GM19452 (cell line): Measurements from ENCODE around the gene MBOAT1.

Experiments used
- ATAC-seq: cut with Tn5 transposase; IDR thresholded peaks from one replicate; pipeline ENCODE4 v1.9.1; 2021; ENCODE audit not compliant: unreplicated experiment

MBOAT1 gene

DNA sequence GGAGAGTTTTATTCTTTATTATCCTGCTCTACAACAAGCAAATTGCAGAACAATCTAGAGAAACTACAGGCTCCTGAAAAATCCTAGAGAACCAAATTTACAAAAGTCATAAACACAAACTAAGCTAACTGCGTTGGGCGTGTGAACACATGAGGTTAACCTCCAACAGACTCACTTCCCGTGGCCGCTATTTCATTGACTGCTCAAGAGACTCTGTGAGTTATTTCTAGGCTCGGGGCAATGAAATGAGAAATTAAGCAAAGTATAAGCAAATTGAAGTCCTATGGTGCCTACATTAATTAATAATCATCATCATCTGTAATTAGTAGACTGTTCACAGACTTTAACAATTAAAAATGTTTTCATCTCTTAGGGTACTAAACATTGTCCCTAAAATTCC, 100.0 kb downstream of the MBOAT1 start:
- no peak for ATAC-seq

DNA sequence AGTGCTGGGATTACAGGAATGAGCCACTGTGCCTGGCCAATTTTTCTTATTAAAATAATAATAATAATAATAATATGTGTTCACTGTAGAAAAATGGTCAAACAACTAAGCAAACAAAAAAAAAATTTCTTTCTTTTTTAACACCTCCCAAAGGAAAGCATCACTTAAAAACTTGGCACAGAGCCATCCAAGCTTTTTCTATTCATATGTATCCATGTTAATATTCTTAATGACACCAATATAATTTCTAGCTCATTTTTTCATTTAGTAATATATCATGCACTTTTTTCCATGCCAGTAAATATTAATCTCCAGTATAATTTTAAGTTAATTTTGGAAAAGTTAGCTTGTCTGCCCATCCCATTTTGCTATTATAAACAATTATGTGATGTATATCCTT, 101.8 kb downstream of the MBOAT1 start:
- ATAC-seq = no peak

DNA sequence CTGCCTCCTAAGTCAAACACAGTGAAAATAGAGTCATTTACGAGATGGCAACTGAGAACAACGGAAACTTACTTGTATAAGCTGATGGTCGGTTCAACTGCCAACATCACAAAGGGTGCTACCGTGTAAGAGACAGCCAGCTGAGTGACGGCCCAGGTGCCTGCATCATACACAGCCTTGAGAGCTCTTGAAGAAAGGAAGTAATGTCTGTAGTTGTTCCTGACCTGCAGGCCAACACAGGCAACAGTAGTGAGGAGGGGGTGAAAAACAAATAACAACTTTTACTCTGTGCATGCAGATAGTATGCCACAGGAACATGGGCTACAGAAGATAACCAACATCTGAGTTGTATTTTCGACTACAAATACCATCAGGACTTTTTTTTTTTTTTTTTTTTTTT, 102.7 kb downstream of the MBOAT1 start:
- ATAC-seq = no peak

DNA sequence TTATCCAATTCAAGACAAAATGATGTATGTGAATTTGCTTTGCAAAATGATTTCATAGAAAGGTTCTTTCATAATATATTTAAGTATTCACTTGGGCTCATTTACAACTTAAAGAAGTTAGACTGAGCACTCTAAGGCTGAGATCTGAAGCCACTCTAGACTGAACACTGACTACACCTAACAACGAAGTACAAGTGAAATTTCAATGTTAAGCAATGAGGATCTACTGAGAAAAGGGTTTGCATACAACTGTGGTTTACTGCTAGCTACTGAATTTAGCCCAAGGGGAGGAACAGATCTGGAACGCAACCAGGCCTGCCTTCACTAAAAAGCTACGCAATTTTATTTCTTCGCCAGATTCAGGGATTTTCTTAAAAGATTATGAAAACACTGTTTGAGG, 106.4 kb downstream of the MBOAT1 start:
- no peak for ATAC-seq

DNA sequence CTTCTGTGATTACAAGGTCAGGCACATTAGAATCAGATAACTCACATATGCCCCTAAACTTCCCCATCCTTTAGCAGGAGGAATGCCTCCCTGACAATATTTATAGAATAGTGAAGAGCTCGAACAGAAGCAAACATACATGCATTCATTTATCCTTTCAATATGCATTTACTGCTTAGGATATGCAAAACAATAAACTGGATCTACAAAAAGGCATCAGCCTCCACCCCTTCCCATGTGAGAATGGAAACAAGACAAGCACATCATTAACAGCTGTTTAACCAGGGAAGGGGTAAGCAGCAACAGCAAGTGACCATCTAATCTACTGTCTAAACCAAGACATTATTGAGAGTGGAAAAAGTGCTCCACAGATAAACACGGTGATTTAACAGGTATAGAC, 107.6 kb downstream of the MBOAT1 start:
- no peak for ATAC-seq

DNA sequence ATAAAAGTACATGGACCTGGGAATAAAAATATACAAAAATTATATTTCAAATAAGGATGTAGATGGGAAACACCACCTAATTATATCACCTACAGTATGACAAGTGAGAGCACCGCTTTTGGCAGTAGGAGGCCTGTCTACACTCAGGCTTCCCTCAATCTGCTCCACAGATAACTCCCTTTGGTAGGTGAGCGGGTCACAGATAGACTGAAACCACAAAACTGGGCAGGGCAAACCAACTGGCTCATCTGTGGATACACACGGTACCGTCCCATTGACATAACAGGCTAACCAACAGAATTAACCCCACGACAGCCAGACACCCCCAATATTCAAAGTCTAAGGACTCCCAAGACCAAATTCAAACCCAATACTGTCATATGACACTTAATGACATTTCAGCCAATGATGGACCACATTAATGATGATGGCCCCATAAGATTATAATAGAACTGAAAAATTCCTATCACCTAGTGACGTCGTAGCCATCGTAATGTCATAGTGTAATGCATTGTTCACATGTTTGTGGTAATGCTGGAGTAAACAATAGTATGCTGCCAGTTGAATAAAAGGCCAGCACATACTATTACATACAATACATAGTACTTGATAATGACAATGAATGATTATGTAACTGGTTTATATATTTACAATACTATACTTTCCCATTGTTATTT, 109.7 kb downstream of the MBOAT1 start:
- ATAC-seq = no peak

DNA sequence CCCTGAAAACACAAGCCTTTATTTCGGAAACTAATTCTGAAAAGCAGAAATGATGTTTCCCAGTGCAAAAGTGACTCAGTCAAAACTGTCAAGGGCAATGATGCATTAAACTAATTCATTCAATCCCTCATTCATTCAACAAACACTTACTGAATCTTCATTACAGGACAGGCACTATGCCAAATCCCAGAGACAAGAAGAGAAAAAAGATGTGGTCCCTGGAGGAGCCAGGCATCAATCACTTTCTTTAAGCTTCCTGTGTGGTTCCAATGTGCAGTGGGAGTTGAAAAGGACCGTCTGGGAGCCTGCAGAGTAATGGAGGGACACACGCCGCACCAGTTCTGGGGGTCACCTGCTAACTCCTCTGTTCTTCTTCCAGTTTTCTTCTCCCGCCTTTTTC, 113.1 kb downstream of the MBOAT1 start:
- no peak for ATAC-seq

DNA sequence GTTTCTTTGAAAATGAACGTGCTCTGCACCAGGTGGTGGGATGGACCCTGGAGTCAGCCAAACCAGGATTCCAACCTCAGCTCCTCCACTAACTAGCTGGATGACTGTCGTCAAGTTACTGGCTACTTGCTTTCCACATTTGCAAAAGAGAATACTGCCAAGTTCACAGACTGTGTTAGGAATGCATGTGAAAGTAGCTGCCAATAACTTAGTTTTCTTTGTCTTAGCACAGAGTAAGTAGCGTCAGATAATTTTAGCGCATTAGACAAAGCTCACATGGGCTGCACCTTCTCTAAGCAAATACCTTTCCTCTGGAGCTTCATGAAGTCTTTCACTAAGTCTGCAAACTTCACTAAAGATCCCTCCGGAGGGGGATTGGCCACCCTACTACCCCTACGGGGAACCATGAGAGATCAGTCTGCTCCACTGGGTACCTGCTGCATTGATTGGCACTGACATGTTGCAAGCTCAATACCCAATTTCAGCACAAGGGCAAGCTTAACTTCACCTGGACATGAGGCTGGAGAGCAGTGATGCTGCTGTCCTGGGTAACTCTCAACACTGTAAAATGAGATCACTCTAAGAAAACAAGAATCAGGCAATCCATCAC, 113.9 kb downstream of the MBOAT1 start:
- ATAC-seq = no peak

DNA sequence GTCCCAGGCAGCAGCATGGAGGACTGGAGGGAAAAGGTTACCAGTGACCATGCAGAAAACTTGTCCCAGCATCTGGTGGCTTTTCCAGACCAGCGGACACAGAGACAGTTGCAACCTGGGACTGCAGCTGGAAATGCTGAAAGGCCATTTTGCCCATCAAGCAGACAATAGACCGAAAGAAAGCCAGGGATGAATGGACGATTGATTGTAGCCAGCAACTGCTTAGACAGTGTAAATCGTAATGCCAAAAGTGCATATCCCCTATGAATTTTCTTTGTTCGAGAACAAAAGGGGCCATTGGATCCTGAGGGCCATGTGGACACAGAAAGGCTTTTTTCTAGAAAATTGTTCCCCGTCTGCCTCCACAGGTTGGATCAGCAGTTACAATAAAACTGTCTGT, 115.7 kb downstream of the MBOAT1 start:
- no peak for ATAC-seq

DNA sequence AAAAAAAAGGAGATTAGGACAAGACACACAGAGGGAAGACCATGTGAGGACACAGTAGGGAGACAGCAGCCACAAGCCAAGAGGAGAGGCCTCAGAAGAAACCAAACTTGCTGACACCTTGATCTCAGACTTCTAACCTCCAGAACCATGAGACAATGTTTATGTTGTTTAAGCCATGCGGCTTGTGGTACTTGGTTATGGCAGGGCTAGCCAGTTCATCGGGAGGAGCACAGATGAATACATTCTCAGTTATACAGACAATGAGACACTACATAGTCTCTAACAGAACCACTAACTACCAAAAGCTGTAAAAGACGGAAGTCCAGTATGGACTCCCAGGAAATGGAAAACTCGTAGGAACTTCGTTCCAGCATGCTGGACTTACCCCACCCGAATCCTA, 116.8 kb downstream of the MBOAT1 start:
- ATAC-seq = no peak

DNA sequence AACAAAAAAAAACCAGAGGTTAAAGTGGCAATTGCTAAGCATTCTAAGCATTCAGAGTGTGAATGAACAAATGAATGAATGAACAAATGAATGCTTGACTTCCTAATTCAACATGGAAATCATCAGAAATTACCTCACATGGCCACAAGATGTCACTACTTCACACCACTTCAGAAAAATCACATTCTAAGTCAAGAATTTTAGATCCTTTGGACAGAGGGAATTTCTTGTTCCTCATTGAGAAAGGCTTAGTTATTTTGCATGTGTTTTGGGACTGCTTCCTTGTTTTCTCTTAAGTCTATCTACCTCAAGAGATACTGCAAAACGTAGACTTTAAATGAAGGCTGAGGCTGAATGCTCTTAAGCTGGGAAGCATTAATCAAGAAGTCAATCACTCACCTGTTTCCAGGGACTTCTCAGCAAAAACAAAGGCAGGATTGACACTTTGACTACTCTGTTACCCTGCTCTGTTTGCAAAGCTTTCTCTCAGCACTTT, 120.2 kb downstream of the MBOAT1 start:
- ATAC-seq = no peak

DNA sequence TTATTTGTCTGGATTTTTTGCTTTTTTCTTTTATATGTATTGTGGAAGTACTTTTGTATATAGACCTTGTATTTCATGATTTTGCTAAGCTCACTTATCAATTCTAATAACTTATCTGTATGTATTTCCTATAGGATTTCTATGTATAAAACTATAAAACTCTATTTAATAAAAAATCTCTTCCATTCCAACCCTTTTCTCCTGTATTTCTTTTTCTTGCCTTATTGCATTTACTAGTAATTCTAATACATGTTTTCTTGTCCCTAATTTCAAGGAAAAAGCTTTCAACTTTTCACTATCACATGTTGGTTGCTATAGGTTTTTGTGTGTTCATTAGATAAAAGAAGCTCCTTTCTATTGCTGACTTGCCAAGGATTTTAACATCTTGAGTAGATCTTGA, 125.3 kb downstream of the MBOAT1 start:
- ATAC-seq = no peak

DNA sequence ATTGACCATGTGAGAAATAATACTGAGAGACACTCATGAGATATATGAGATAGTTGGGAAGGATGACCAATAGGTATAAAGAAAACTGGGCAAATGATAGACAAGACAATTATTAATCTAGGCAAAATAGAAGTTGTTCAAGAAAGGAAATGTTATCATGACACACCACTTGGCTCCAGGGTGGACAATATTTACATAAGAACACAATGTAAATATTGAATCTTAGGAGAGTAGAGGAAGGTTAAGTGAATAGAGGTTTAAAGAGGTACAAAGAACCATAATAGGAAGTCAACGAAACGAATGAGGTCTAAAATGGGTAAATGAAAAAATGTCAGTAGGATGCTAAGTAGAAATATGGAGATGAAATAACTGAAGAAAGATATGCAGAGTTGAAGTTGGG, 126.5 kb downstream of the MBOAT1 start:
- ATAC-seq = no peak

DNA sequence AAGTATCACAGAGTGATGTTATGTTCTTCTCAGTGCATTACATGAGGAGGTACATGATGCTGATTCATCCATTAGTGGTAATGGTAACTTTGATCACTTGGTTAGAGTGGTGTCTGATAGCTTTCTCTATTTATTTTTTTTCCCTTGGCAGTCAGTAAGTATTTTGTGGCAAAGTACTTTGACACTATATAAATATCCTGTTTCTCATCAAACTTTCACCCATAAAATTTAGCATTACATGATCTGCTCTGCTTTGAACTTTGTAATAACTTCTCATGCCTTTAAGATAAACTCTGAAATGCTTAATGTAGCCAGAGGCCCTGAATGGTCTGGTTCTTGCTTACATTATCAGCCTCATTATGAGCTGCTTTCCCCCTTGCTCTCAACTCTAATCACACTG, 127.9 kb downstream of the MBOAT1 start:
- no peak for ATAC-seq

DNA sequence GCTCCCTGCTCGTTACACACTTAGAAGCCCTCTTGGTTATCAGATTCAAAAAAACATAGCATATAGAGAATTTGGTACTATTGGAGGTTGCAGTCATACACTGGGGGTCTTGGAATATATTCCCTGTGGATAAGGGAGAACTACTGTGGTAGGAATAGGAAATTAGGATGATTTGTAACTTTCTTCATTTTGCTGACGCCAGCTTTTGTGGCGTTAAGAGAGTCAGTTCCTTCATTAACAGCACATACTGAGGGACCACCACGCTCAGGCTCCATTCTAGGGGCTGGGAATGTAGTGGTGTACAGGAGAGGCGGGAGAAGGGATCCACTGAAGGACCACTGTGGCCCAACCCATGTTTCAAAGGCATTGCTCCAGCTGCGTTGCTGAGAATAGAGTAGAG, 140.3 kb downstream of the MBOAT1 start:
- no peak for ATAC-seq

DNA sequence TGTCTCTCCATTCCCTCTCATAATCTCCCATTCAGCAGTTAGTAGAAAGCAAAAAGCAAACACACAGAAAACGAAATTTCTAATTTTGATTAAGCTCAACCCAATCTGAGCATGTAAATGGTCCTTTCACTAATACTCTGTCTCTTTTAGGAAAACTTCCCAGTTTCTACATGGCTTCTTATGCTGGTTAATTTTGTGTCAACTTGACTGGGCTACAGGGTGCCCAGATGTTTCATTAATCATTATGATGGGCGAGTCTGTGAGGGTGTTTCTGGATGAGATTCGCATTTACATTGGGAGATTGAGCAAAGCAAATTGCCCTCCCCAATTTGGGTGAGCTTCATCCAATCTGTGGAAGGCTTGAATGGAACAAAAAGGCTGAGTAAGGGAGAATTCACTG, 142.2 kb downstream of the MBOAT1 start:
- no peak for ATAC-seq

DNA sequence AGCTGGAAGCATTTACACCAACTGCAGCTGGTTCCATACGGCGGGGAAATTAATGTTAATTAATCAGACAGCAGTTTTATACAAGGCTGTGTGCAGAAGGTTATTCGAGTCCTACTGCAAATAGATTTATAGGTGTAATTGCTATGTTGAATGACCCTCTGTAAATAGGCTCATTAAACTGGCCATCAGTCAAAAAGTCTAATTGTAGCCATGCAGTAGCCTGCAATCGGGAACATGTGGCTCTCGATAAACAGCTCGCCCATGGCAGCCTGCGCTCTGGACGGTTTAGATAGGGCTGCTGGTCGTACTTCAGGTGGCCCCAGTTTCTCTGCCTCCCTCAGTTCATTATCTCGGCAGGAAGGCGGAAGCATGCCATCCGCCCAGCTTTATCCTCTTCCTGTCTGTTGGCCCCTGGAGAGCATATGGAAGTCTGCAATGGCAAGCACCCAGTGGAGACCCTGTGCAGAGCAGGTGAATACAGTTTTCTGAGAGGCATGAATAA, 143.2 kb downstream of the MBOAT1 start:
- no peak for ATAC-seq

DNA sequence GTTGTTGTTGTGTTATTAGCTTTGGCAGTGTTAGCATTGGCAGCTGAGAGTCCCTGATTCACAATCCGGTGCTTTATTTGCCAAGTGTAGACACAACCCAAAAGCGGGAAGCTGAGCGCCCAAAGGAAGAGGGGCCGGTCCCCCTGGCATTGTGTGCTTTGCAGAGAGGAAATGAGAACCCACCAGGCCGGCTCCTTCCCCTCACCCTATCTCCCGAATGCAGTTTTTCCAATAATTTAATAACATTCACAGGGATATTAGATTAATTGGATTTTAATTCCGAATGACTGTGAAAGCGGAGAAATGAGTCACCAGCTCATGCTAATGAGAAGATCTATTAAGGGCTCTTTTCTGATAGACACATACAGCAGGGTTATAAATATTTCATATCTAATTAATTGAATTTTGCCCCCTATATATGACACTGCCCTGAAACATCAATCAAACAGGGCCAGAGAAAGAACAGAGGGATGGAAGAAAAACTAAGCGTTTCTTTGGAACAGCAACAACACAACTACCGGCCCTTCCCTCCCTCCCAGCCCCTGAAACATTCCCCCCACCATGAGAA, 143.8 kb downstream of the MBOAT1 start:
- no peak for ATAC-seq

DNA sequence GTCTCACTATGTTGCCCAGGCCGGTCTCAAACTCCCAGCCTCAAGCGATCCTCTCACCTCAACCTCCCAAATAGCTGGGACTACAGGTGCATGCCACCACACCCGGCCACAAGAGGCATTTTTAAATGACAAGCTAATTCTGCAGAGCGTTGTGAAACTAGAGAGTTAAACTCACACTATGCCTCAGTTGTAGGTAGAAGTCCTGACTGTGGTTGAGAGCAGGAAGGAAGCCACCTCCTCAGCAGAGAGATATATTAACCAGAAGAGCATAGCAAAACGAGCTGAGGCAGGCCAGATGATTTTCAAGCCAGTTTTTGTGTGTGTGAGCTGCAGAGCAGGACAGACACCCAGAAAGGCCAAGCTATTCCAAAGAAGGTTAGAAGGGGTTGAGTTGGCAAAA, 150.3 kb downstream of the MBOAT1 start:
- peak; percentile 69 for ATAC-seq

DNA sequence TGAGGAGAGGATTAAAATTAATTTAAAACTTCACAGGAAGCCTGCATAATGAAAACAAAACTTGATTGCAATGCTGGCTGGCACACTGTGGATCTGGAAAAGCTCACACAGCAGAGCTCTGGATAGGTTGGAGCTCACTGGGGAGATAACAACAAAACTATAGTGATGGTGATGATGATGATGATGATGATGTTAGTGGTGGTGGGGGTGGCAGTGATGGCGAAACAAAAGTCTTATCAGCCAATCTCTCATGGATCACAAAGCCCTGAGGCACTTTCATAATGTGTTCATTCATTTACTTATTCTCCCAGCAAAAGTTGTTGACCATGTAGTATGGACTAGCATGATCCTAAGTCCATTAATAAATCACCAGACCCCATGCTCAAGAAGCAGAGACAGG, 152.0 kb downstream of the MBOAT1 start:
- no peak for ATAC-seq

DNA sequence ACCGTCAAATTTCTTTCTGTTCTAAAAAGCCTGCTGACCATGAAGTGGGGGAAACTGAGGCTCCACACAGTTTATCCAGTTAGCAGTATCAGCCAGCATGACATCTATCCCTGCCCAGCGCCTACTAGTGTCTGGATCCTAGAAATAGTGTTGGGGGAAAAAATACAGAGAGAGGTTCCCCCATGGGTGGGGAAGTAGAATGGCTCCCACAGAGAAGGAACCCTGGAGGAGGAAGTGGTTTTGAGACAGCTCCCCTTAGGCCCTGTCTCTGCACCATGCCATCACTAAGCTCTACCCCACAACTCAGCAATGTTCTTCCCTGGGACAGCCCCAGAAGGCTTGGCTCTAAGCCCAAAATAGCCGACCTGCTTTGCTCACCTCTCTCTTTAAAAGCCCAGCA, 153.4 kb downstream of the MBOAT1 start:
- no peak for ATAC-seq

DNA sequence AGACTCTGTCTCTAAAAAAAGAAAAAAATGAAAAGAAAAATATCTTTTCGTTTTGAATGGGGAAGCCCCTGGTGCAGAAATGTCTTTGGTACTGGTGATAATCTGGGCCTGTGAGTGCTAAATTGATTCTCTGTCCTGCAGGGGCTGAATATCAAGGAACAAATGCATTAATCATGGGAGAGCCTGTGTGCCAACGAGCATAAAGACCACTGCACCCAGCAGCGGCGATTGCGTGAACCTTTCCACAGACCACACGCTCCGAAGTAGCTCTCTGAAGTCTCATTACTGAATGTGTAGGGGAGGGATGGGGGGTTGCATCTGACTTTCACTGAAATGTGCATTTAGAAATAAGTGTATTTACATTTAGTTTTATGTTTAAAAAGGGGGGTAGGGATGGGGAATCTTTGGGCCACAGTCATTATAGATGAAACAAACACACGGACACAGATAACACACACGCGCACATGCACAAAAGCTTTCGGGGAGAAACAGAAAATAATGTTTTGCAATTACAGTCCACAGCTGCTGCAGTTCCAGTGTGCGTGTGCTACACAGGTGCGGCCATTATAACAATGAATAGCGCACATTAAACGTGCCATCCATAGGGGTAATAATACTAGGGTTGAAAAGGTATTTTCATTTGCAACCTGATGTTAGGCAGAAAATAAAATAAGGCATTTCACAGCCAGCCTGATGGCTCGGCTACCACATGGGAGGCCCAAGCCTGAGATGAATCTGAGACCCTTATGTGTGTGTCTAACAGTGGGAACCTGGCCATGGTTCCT, 154.0 kb downstream of the MBOAT1 start:
- ATAC-seq = no peak
